D721Med (cell line): ENCODE measurements around the gene BSCL2.

Experiments used
- DNase-seq: peaks from one replicate; pipeline ENCODE4 v3.0.0; 2011; ENCODE audit warnings: low spot score; ENCODE audit not compliant: insufficient read length
- FAIRE-seq: peaks from 2 replicates; lab custom pipeline; 2011; peaks lifted over from hg19 to GRCh38; lab: Jason Lieb, UNC
- CTCF ChIP-seq: IDR thresholded peaks from 2 replicates; pipeline ENCODE4 v1.5.1; 2012; ENCODE audit warnings: mild to moderate bottlenecking, control low read depth; ENCODE audit not compliant: insufficient read depth; ENCODE audit errors: missing control alignments

BSCL2 gene

GRCh38 chr11:62645671-62645945 is 61.6 kb downstream of the BSCL2 start:
- DNase-seq (no peak), FAIRE-seq (no peak)
- no peak for TF ChIP-seq CTCF

GRCh38 chr11:62644220-62644619 is 63.0 kb downstream of the BSCL2 start:
- no peak for TF ChIP-seq CTCF

More at GRCh38 chr11:62644220-62644619, 63.0 kb downstream of the BSCL2 start:
- no peak for FAIRE-seq
- DNase-seq, result no peak
